GM18867 (cell line): ENCODE measurements around the gene ATP5F1A.
"Not testable (repeated sequence)": the region's sequence is repeated elsewhere in the genome, so short reads cannot be mapped to it uniquely, and the experiment has no call there.

ENCODE experiments used
- ATAC-seq: cut with Tn5 transposase; IDR thresholded peaks from one replicate; pipeline ENCODE4 v1.9.1; 2021; ENCODE audit warnings: mild to moderate bottlenecking, moderate library complexity; ENCODE audit not compliant: unreplicated experiment

Gene ATP5F1A

DNA sequence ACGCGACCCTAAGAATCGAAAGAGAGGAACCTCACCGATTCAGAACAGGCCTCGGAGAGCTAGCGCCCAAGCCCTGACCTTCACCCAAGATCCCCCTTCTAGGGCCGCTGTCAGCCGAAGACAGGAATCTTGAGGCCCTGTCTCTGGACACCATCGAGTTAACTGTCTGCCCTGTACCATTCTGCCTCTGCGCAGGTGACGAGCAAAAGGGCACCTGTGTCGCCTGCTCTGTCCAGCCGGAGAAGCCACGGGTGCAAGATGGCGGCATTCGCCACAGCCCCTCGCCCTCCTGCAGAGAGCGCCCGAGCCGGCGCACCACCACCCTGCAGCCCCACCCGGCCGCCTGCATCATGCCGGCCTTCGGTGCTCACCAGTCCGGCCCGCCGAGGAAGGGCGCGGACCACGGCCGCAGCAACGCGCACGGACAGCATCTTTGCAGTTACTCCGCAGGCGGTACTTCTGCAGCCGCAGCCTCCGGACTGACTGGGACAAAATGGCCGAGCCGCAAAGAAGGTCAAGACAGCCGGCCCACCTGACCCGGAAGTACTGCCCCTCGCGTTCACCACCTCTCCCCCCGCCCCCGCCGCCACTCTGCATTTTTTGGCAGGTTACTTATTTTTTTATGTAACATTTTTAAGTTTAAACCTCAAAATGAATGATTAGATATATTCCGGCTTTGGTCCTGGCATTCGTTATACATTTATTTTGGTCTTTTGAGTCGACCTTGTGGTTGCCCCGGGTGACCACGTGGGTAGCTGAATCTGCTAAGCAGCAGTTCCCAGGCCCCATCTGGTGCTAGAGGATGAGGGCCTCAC lies at the start of gene ATP5F1A:
TSS of gene ATP5F1A (minus strand) at position 496 of the 815 bp plus-strand sequence. CDS start at position 431, 65 bp downstream.
- ATAC-seq = peak; percentile 82

DNA sequence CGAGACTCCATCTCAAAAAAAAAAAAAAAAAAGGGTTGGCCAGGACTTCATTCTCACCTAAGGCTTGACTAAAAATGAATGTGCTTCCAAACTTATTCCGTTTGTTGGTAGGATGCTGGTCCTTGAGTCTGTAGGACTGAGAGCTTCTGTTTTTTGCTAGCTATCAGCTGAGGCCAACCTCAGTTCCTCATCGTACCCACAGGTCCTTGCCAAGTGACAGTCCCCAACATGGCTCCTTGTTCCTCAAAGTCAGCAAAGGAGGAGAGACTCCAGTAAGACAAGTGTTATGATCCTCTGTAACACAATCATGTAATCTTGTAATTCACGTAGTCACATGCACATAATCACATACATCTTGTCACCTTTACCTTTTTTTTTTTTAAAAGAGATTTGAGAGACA lies 43.1 kb upstream of the ATP5F1A start:
- ATAC-seq = no peak

GRCh38 chr18:46140173-46140572 lies 42.1 kb upstream of the ATP5F1A start:
- ATAC-seq = no peak

DNA sequence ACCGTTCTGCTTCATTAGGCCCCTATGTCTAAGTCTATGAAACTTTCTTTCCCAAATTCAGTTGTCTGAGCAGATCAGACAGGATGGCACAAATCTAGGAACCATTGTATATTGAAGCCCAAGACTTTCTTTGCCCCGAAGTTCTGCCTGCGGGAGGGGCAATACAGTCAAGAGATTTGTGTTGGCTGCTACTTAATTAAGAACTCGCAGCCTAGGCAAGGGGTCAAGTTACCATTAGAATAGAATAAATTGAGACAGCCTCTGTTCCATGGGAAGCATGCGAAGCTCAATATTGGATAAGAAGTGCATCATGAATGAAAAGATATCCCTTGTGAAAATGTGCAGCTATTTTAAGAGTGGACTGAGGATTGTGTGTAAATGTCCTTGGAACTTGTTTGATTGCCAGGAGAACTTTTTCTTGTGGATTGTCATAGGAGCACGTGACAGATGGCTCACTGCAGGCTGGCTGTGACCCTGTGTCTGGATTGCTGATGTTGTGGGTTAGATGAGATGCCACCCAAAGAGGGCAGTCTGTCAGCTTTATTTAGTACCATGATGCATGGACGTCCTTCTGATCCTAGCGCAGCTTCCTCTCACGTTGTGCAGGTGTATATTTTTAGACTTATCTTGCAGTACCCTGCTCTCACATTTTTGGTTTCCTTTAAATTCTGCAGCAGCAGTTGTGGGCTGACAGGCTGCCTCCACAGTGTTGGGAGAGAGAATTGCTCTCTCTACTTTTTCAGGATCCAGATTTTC lies 37.0 kb upstream of the ATP5F1A start:
- no peak for ATAC-seq

DNA sequence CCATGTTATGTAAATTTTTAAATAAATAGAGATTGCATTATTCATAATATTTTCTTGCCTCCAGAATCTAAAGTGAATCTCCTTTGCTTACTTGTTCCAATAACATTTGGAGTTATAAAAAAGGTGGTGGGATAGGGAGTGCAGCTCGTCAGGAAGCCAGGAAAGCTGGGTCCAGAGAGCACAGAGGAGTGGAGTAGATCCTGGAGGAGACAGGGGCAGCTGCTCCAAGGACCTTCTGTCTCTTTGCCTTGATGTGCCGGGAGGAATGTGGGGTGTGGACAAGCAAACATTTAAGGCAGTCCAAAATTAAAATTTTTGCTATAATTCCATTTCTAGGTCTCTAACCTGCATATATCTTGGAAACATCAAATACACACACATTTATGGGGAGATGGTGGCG lies 35.4 kb upstream of the ATP5F1A start:
- no peak for ATAC-seq

DNA sequence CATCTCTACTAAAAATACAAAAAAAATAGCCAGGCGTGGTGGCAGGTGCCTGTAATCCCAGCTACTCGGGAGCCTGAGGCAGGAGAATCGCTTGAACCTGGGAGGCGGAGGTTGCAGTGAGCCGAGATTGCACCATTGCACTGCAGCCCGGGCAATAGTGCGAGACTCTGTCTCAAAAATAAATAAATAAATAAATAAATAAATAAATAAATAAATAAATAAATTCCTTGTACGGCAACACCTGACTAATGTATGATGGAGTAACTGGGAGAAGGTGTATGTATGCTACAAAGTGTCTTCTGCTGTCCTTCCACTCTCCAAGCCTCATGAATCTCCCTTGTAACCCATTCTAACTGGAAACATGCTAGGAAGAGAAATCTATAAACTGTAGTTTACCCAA lies 32.5 kb upstream of the ATP5F1A start:
- ATAC-seq = not testable (repeated sequence)

GRCh38 chr18:46130061-46130460 lies 32.0 kb upstream of the ATP5F1A start:
- ATAC-seq = no peak

- ATAC-seq = not testable (repeated sequence)
Measured at GRCh38 chr18:46126625-46127024, 28.5 kb upstream of the ATP5F1A start.

DNA sequence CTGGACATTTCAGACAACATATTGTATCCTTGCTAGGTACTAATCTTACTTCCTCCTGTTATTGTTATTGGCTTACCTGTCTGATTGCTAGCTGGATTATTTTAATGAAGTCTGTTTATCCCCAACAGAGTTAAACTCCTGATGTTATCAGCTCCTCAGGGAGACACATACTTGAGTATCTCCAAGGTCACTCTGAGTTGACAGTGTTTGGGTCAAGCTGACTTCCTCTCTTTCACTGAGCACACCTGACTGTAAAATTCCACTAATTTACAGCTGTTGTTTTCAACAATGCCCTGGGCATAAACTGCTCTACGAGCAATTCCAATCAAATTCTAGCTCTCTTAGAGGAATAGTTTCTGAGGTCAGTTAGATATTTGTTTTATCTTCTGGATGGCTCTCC lies 15.7 kb upstream of the ATP5F1A start:
- ATAC-seq = no peak

- ATAC-seq = no peak
Measured at GRCh38 chr18:46110406-46110805, 12.3 kb upstream of the ATP5F1A start.

DNA sequence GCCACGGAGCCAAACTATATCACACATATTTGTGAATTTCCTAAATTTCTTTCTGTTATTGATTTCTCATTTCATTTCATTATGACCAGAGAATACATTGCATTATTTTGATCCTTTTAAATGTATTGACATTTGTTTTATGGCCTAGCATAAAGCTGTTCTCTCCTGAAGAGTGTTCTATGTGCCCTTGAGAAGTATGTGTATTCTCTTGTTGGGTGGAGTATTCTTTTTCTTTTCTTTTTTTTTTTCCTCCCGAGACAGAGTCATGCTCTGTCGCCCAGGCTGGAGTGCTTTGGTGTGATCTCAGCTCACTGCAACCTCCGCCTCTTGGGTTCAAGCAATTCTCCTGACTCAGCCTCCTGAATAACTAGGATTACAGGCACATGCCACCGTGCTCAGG lies 11.3 kb upstream of the ATP5F1A start:
- ATAC-seq = no peak

GRCh38 chr18:46104128-46104911 lies 6.2 kb upstream of the ATP5F1A start, which contains the start of gene HAUS1:
HAUS1 (plus strand) TSS chr18:46104385; CDS start chr18:46104412, 27 bp downstream.
- peak; percentile 93 for ATAC-seq

DNA sequence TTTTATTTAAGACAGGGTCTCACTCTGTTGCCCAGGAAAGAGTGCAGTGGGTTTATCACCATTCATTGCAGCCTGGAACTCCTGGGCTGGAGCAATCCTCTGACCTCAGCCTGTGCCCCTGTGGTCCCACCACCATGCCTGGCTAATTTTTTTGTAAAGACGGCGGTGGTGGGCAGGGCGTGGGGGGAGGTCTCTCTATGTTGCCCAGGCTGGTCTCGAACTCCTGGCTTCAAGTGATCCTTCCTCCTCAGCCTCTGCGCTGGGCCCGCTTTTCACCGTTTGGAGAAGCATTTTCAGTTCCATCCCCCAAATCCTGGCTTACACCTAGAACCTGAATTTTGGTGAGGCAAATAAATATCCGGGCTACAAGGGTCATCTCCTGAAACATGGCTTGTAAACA lies 1.4 kb upstream of the ATP5F1A start:
- ATAC-seq = no peak

DNA sequence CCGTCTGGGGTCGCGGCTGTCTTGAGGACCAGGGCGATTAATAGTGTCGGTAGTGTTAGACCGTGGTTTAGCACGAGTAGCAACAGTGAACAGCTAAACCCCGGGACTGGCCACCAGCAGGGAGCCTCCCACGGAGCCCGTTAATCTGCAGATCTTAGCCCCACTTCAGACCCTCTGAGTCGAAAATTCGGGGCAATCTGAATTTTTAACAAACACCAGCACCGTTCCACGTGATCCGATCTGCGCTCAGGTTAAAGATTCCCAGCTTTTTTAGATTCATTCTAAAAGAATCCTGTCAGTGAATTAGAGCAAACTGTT lies 479 bp upstream of the ATP5F1A start:
- ATAC-seq = no peak

DNA sequence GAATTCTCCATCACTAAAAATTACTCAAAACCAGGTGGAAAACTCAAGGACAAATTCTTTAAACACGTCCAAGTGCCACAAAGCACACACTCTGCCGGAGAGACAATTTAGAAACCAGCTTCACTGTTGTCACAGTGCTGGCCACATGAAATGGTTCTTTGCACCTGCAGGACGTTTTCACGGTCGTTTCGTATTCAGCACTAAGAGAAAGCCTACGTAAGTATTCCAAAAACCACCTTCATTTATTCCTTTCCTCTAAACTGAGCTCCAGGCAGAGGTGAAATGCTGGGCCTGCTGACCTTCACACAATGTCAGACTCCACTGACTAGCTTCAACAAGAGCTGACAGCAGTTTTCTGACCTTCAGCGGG lies 680 bp downstream of the ATP5F1A start:
- ATAC-seq = peak; percentile 31

DNA sequence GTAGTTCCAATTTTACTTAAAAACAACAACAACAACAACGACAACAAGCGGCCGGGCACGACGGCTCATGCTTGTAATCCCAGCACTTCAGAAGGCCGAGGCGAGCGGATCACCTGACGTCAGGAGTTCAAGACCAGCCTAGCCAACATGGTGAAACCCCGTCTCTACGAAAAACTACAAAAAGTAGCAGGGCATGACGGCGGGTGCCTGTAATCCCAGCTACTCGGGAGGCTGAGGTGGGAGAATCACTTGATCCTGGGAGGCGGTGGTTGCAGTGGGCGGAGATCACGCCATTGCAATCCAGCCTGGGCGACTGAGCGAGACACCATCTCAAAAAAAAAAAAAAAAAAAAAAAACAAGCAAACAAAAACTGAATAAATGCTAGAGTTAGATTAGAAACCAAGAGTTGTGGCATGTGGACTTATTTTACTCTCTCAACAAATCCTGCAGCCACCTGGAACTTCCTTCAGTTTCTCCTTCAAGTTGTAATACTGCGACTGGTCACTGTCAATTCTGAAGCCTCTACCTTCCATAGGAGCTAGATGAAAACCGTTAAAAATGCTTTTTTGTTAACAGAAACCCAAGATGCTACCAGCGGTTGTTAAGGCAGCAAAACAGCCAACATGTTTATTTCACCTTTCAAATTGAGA lies 1.3 kb downstream of the ATP5F1A start:
- ATAC-seq = no peak

DNA sequence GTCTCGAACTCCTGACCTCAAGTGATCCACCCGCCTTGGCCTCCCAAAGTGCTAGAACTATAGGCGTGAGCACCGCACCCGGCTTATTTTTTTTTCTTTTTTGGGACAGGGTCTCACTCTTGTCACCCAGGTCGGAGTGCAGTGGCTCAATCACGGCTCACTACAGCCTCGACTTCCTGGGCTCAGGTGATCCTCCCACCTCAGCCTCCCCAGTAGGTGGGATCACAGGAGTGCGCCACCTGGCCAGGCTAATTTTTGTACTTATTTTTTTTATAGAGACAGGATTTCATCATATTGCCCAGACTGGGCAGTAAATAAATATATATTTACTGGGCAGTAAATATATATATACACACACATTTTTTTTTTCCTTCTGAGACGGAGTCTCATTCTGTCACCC lies 2.6 kb downstream of the ATP5F1A start:
- no peak for ATAC-seq

DNA sequence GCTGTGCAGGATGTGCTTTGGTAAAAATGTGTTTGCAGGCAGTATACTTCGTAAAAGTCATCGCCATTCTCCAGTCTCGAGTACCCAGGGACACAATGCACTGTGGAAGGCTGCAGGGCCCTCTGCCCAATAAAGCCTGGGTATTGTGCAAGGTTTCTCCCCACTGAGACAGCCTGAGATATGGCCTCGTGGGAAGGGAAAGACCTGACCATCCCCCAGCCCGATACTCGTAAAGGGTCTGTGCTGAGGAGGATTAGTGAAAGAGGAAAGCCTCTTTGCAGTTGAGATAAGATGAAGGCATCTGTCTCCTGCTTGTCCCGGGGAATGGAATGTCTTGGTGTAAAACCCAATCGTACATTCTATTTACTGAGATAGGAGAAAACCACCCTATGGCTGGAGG lies 9.6 kb downstream of the ATP5F1A start:
- not testable (repeated sequence) for ATAC-seq

- ATAC-seq = no peak
Measured at GRCh38 chr18:46084431-46084830, 13.7 kb downstream of the ATP5F1A start.

DNA sequence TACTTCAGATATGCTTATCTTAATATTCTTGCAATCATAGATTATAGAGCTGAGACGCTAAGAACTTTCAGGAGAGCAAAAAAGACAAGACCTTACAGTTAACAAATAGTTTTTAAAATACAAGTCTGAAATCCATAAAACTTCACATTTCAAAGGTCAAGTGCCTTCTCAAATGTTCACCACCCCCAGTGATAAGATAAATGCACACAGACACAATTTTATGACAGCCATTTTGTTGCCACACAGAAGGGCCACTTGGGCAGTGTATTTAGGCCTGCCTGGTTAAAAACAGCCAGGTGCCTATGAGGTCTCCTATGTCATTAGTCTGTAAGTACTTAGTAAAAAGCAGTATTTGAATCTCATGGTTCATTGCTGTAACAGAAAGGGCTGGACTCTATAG lies 17.9 kb downstream of the ATP5F1A start:
- ATAC-seq = no peak

DNA sequence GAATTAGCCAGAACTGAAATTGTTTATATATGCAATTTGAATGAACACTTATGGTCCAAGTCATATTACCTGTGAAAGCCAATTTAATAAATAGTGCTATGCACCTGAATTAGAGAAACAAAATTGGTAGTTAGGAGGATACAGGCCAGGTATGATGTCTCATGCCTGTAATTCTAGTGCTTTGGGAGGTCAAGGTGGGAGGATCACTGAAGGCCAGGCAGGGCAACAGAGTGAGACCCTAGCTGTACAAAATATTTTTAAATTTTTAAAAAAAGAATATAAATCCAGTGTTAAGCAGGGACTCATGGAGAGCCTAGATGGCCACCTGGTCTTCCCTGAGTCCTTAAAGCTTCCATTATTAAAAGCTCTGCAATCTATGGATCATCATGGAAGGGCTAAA lies 18.8 kb downstream of the ATP5F1A start:
- no peak for ATAC-seq
